Right renal cortex interstitium (tissue), 3 donors: ENCODE measurements around the gene ZIK1. TPM values are rescaled to one million over a fixed set of nuclear protein-coding genes. Genes with fewer than 3 reads are reported as not detected.

Experiments
- DNase-seq, 3 donors: peaks; one replicate each; pipeline ENCODE4 v3.0.0-alpha.2; 2013; ENCODE audit warnings: low read depth in 3 of 3, low spot score in 2 of 3
- polyA plus RNA-seq, 3 donors: library from polyadenylated mRNA; unstranded; fragments of 120-200 nt; gene quantifications; one replicate each; pipeline ENCODE4 v1.2.1, GENCODE V29; 2013; ENCODE audit not compliant: insufficient read length in 3 of 3

Gene ZIK1
- polyA plus RNA-seq, result 10 to 100 TPM; 18.3 to 22.9 (median 21.1) TPM

GRCh38 chr19:57583521-57584416 lies at the start of gene ZIK1:
ZIK1 (plus strand) TSS chr19:57584145; CDS start chr19:57584357, 212 bp downstream.
- DNase-seq, result peak; percentile 85 to 93 (median 93)

- DNase-seq, result no peak
Measured at GRCh38 chr19:57537953-57538547, 45.9 kb upstream of the ZIK1 start.

GRCh38 chr19:57546513-57546912 lies 37.4 kb upstream of the ZIK1 start:
- no peak for DNase-seq

- no peak for DNase-seq
Measured at GRCh38 chr19:57552432-57552831, 31.5 kb upstream of the ZIK1 start.

GRCh38 chr19:57557659-57558058 lies 26.3 kb upstream of the ZIK1 start:
- no peak for DNase-seq

GRCh38 chr19:57558525-57558924 lies 25.4 kb upstream of the ZIK1 start:
- no peak for DNase-seq

GRCh38 chr19:57559008-57559403 lies 24.9 kb upstream of the ZIK1 start:
- no peak for DNase-seq

- peak; percentile 69 to 79 (median 73) for DNase-seq
Measured at GRCh38 chr19:57559404-57560025, 24.4 kb upstream of the ZIK1 start, which contains the start of gene ZNF550. ZNF550 (minus strand) TSS chr19:57559863; CDS start chr19:57559682, 181 bp downstream.

GRCh38 chr19:57560049-57560491 lies 23.9 kb upstream of the ZIK1 start:
- DNase-seq, result no peak

- DNase-seq, result no peak
Measured at GRCh38 chr19:57563547-57563946, 20.4 kb upstream of the ZIK1 start.

- DNase-seq, result no peak
Measured at GRCh38 chr19:57566396-57567265, 17.3 kb upstream of the ZIK1 start.

GRCh38 chr19:57570707-57571106 lies 13.2 kb upstream of the ZIK1 start:
- DNase-seq, result no peak

- no peak for DNase-seq
Measured at GRCh38 chr19:57572415-57572947, 11.5 kb upstream of the ZIK1 start.

GRCh38 chr19:57576661-57577060 lies 7.3 kb upstream of the ZIK1 start:
- DNase-seq, result no peak

GRCh38 chr19:57578487-57579205 lies 5.3 kb upstream of the ZIK1 start, which contains the start of gene ZNF416:
ZNF416 (minus strand) TSS chr19:57578911; CDS start chr19:57578704, 207 bp downstream.
- DNase-seq, result peak; percentile 97 to 99 (median 97)

- DNase-seq, result no peak
Measured at GRCh38 chr19:57583104-57583520, 833 bp upstream of the ZIK1 start.

GRCh38 chr19:57587529-57587928 lies 3.6 kb downstream of the ZIK1 start:
- DNase-seq, result no peak

GRCh38 chr19:57599377-57599760 lies 15.4 kb downstream of the ZIK1 start:
- DNase-seq, result no peak

- DNase-seq, result peak; percentile 82 to 93 (median 87)
Measured at GRCh38 chr19:57599761-57600383, 15.9 kb downstream of the ZIK1 start, which contains the start of gene ZNF530. ZNF530 (plus strand) TSS chr19:57599885; CDS start chr19:57604346, 4,461 bp downstream.
